GM19099 (cell line): ENCODE measurements around the gene CEP85.
A peak's percentile ranks its signal among the peaks of the same experiment; 100 is the strongest.

Experiments
- POLR2A ChIP-seq: IDR thresholded peaks from 3 replicates; pipeline ENCODE4 v1.6.1; 2011; ENCODE audit warnings: low read depth; ENCODE audit not compliant: insufficient read length; ENCODE audit errors: extremely low read depth

CEP85 gene

GRCh38 chr1:26257222-26257621 is 23.2 kb downstream of the CEP85 start:
- no peak for TF ChIP-seq POLR2A

GRCh38 chr1:26259005-26259404 is 25.0 kb downstream of the CEP85 start:
- TF ChIP-seq POLR2A: no peak

DNA sequence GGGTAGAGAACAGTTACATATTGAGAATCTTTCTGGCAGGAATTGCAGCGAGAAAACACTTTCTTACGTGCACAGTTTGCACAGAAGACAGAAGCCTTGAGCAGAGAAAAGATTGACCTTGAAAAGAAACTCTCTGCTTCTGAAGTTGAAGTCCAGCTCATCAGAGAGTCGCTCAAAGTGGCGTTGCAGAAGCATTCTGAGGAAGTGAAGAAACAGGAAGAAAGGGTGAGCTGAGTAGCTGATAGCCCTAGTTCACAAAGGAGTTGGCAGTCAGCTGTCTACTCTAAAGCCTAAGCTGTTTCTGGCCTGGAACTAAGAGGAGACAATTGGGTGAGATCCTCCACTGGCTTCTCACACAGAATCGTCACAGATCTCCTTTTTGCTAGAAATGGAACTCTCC is 25.6 kb downstream of the CEP85 start:
- no peak for TF ChIP-seq POLR2A

DNA sequence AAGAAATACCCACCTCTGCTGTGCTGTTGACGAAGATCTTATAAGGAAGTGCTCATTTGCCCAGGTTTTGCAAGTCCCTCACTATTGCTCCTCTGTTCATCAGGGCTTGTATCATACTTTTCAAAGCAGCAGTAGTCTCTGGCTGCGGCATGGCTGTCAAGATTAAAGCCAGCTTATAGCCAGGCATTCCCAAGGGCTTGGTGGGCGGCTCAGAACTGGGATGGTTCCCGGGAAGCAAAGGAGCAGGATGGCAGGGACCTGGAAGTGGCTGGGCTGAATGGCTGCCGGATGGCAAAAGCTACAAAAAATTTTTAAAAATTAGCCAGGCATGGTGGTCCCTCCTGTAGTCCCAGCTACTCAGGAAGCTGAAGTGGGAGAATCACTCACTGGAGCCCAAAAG is 29.2 kb downstream of the CEP85 start:
- TF ChIP-seq POLR2A: no peak

- TF ChIP-seq POLR2A: no peak
These were observed 31.4 kb downstream of the CEP85 start for GRCh38 chr1:26265405-26265804.

DNA sequence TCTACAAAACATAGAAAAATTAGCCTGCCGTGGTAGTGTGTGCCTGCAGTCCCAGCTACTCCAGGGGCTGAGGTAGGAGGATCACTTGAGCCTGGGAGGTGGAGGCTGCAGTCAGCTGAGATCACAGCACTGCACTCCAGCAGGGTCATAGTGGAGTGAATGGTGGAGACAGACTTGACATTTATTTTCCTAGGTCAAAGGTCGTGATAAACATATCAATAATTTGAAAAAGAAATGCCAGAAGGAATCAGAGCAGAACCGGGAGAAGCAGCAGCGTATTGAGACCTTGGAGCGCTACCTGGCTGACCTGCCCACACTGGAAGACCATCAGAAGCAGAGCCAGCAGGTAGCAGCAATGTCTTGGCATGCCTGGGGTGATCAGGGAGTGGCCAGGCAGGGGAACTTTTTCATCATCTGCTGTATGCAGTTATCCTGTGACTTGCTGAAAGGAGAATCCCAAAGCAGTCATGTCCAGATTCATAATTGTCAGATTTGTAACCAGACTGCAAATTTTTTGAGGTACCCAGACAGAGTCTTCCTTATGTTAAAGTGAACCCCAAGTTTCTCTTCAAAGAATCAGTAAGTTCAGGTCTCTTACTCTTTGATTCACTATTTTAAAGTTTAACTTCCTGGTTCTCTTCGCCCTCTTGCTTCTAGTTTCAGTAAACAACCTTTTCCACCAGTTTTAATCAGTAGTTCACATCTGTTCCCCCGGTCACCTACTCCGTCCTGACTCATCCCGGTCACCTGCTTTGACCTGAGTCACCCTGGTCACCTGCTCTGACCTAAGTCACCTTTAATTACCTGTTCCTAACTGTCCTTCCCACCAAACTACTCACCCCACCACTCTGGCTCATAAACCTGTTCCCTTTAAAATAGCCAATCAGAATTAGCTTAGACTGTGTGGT is 34.5 kb downstream of the CEP85 start:
- TF ChIP-seq POLR2A: no peak

GRCh38 chr1:26269198-26269550 is 35.2 kb downstream of the CEP85 start:
- no peak for TF ChIP-seq POLR2A

DNA sequence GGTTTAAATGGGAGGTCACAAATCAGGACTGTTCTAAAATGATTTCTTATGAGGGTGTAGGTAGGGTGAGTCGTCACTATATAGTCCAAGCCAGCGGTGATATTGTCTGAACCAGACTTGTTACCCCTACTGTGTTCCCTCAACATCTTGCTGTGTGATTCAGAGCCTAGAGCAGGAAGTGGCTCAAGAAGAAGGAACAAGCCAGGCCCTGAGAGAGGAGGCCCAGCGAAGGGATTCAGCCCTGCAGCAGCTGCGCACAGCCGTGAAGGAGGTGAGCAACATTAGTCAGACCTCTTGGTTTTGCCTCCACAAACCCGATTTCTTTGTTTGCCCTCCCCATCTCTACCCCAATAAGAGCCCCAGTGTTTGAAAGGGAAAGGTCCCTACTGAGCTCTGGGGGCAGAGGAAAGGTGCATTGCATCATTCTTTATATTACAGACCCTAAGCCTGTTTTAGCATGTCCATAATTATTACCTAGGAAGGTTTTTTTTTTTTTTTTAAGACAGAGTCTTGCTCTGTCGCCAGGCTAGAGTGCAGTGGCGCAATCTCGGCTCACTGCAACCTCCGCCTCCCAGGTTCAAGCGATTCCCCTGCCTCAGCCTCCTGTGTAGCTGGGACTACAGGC is 40.9 kb downstream of the CEP85 start:
- TF ChIP-seq POLR2A: no peak

- no peak for TF ChIP-seq POLR2A
These were observed 41.8 kb downstream of the CEP85 start for GRCh38 chr1:26275580-26276431.

DNA sequence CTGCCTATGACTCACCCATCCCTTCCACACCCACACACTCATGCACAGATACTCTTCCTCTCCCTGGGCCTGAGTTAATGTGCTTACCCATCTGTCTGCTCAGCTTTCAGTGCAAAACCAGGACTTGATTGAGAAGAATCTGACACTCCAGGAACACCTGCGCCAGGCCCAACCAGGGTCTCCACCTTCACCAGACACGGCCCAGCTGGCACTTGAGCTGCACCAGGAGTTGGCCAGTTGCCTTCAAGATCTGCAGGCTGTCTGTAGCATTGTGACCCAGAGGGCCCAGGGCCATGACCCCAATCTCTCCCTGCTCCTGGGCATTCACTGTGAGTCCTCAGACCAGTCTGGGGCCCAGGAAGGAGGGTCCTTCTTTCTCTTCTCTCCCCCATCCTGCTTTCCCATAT is 42.4 kb downstream of the CEP85 start:
- no peak for TF ChIP-seq POLR2A

DNA sequence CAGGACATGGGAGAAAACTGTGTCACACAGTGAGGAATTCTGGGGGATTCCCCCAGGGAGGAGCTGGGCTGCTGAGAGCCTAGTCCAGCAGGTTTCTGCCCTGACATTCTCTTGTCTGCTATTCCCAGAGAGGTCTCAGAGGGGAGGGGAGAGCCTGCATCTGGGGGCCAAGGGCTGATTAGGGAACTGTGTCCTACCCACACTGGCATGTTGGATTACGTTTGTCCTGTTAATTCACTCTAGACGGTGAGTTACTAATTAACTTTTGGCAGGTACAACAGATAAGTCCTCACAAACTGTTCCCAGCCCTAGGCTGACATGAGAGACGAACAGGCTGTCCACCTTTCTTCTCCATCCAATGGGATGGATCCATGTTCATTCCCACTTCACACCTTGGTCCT is 43.3 kb downstream of the CEP85 start:
- no peak for TF ChIP-seq POLR2A

DNA sequence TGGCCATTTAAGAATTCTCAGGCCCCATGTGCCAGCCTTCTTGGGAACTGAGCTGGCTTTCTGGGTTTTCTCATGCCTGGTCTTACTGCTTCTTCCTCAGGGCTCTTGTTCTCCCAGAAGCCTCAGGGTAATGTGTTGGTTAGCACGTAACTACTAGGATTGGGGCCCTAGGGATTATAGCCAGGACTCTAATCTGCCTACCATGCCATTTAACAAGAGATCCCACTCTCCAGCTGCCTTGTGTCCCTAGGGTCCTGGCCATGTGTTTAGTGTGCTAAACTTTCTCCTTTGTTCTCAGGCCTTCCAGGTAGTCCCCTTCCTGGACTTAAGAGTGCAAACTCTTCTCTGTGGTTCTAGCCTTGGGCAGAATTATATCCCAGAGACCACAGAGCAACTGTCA is 43.7 kb downstream of the CEP85 start:
- TF ChIP-seq POLR2A: no peak

DNA sequence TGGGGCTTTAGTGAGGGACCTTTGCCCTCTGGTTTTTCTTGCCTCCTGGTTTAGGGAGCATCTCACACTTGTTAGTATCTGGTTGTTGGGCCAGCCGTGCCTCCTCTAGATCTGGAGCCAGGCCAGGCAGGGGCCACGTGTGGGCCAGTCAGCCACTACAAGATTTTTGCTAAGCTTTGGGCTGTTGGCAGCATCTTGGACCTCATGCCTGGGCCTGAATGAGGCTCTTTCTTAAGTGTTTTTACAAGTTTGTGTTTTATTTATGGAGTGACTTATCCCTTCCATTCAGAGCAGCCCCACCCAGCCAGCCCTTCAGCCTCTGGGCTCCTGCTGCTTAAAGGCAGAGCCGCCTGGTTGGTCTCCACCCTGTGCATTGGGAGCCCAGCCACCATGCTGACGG is 44.3 kb downstream of the CEP85 start:
- no peak for TF ChIP-seq POLR2A

- TF ChIP-seq POLR2A: no peak
These were observed 44.9 kb downstream of the CEP85 start for GRCh38 chr1:26278724-26279455.

- peak; percentile 91 for TF ChIP-seq POLR2A
These were observed 45.7 kb downstream of the CEP85 start, which contains the start of gene SH3BGRL3 for GRCh38 chr1:26279456-26280332. Gene SH3BGRL3, plus strand, starts transcription at chr1:26280086. Its CDS starts 70 bp downstream, at chr1:26280156.
